IMR-90 (cell line): Measurements from ENCODE around the gene FAM78A. TPM values are rescaled to one million over a fixed set of nuclear protein-coding genes. Genes with fewer than 3 reads are reported as not detected.
A peak's percentile ranks its signal among the peaks of the same experiment; 100 is the strongest.

Source experiments
- ATAC-seq: fragments of 200-7000 bp; cut with Tn5 transposase; 2 replicates; pipeline ENCODE4 v1.9.1; 2020; ENCODE audit warnings: low read depth, mild to moderate bottlenecking, moderate library complexity
- BruUV-seq: library from RNA; stranded (reverse); fragments of 400-500 nt; replicated peaks from 2 replicates; lab custom pipeline; 2021; lab: Mats Ljungman, UMichigan
- CTCF ChIA-PET: fragments of 300-600 bp; formaldehyde crosslinking; extraction: SDS; loops from one replicate; lab custom pipeline; 2021; ENCODE audit warnings: antibody characterized with exemption; lab: Yijun Ruan, JAX
- POLR2A ChIA-PET: fragments of 300-600 bp; sonication (Branson Sonifier 250); formaldehyde crosslinking; loops from one replicate; lab custom pipeline; 2022; ENCODE audit warnings: antibody characterized with exemption; ENCODE audit not compliant: unreplicated experiment; lab: Charles Lee
- DNase-seq: peaks from one replicate; pipeline ENCODE4 v3.0.0; 2013
- H2AFZ ChIP-seq: replicated peaks from 2 replicates; pipeline ENCODE3; 2013; ENCODE audit warnings: low read length, mild to moderate bottlenecking; ENCODE audit not compliant: poor library complexity
- H2AK5ac ChIP-seq: 2 replicates; pipeline ENCODE4 v1.6.1; 2013; ENCODE audit warnings: low read depth, low read length, inconsistent platforms
- H2AK9ac ChIP-seq: replicated peaks from 2 replicates; pipeline ENCODE3; 2013; ENCODE audit warnings: mild to moderate bottlenecking, low read depth, low read length, moderate library complexity; ENCODE audit not compliant: poor library complexity
- H2BK120ac ChIP-seq: 2 replicates; pipeline ENCODE4 v1.6.1; 2013; ENCODE audit warnings: low read depth, low read length, inconsistent platforms
- H2BK15ac ChIP-seq: 3 replicates; pipeline ENCODE4 v1.6.1; 2013; ENCODE audit warnings: low read depth, low read length, inconsistent platforms
- H2BK20ac ChIP-seq: 2 replicates; pipeline ENCODE4 v1.6.1; 2013; ENCODE audit warnings: low read depth, mild to moderate bottlenecking, inconsistent platforms, low read length, moderate library complexity
- H2BK5ac ChIP-seq: 2 replicates; pipeline ENCODE4 v1.6.1; 2013; ENCODE audit warnings: mild to moderate bottlenecking, low read depth, low read length, inconsistent platforms; ENCODE audit not compliant: poor library complexity, severe bottlenecking
- H3K14ac ChIP-seq: replicated peaks from 2 replicates; pipeline ENCODE4 v1.6.1; 2013; ENCODE audit warnings: low read depth, low read length, inconsistent platforms
- H3K18ac ChIP-seq: 2 replicates; pipeline ENCODE4 v1.6.1; 2013; ENCODE audit warnings: low read depth, low read length, control low read depth
- H3K23ac ChIP-seq: 2 replicates; pipeline ENCODE4 v1.6.1; 2013; ENCODE audit warnings: low read depth, low read length, inconsistent platforms
- H3K27ac ChIP-seq: 2 replicates; pipeline ENCODE4 v1.5.1; 2013; ENCODE audit warnings: mild to moderate bottlenecking, control low read depth, low read length; ENCODE audit not compliant: insufficient read depth
- H3K27me3 ChIP-seq: 2 replicates; pipeline ENCODE4 v1.6.1; 2013; ENCODE audit warnings: low read length; ENCODE audit not compliant: control insufficient read depth, insufficient read depth
- H3K36me3 ChIP-seq: 2 replicates; pipeline ENCODE4 v1.6.1; 2013; ENCODE audit warnings: low read length, mixed read lengths; ENCODE audit not compliant: control insufficient read depth, insufficient read depth
- H3K4ac ChIP-seq: 2 replicates; pipeline ENCODE4 v1.6.1; 2013; ENCODE audit warnings: low read depth, low read length, inconsistent platforms
- H3K4me1 ChIP-seq: 2 replicates; pipeline ENCODE4 v1.6.1; 2013; ENCODE audit warnings: low read length, mixed read lengths; ENCODE audit not compliant: control insufficient read depth, insufficient read depth
- H3K4me2 ChIP-seq: 2 replicates; pipeline ENCODE4 v1.6.1; 2013; ENCODE audit warnings: low read depth, mild to moderate bottlenecking, control low read depth, low read length, moderate library complexity
- H3K4me3 ChIP-seq: 2 replicates; pipeline ENCODE4 v1.5.1; 2013; ENCODE audit warnings: low read depth, mild to moderate bottlenecking, control low read depth, low read length, moderate library complexity; ENCODE audit not compliant: insufficient read depth
- H3K56ac ChIP-seq: 2 replicates; pipeline ENCODE4 v1.6.1; 2013; ENCODE audit warnings: low read length, inconsistent platforms; ENCODE audit not compliant: insufficient read depth; ENCODE audit errors: extremely low read depth
- H3K79me1 ChIP-seq, 2 experiments: 2 replicates each; pipeline ENCODE4 v1.6.1; 2013; ENCODE audit warnings: low read length in 2 of 2, inconsistent platforms in 1 of 2, low read depth in 1 of 2
- H3K9ac ChIP-seq: 2 replicates; pipeline ENCODE4 v1.6.1; 2013; ENCODE audit warnings: low read depth, low read length, control low read depth
- H3K9me1 ChIP-seq: 2 replicates; pipeline ENCODE4 v1.6.1; 2013; ENCODE audit warnings: low read length, inconsistent platforms; ENCODE audit not compliant: insufficient read depth
- H3K9me3 ChIP-seq: 2 replicates; pipeline ENCODE4 v1.6.1; 2013; ENCODE audit warnings: low read length; ENCODE audit not compliant: control insufficient read depth, insufficient read depth
- H4K20me1 ChIP-seq: 2 replicates; pipeline ENCODE4 v1.6.1; 2013; ENCODE audit warnings: low read length, inconsistent platforms; ENCODE audit not compliant: insufficient read depth
- H4K5ac ChIP-seq: 2 replicates; pipeline ENCODE4 v1.6.1; 2013; ENCODE audit warnings: mild to moderate bottlenecking, low read depth, low read length, control low read depth
- H4K8ac ChIP-seq, 2 experiments: 2 replicates each; pipeline ENCODE4 v1.6.1; 2013; ENCODE audit warnings: low read depth in 2 of 2, low read length in 2 of 2, control low read depth in 1 of 2, inconsistent platforms in 1 of 2
- H4K91ac ChIP-seq: 2 replicates; pipeline ENCODE4 v1.6.1; 2013; ENCODE audit warnings: low read depth, low read length, inconsistent platforms; ENCODE audit not compliant: insufficient read depth
- BHLHE40 ChIP-seq: fragments of 150-350 bp; IDR thresholded peaks from 2 replicates; pipeline ENCODE4 v1.6.1; 2016; ENCODE audit warnings: mild to moderate bottlenecking, low read depth, low read length
- CEBPB ChIP-seq: IDR thresholded peaks from 2 replicates; pipeline ENCODE4 v1.6.1; 2012; ENCODE audit warnings: low read depth, low read length, improper control_type of control experiment
- CHD1 ChIP-seq: IDR thresholded peaks from 2 replicates; pipeline ENCODE4 v1.6.1; 2012; ENCODE audit warnings: low read depth, low read length, improper control_type of control experiment
- CTCF ChIP-seq: conservative IDR thresholded peaks from 2 replicates; pipeline ENCODE4 v1.5.1; 2012; ENCODE audit warnings: mild to moderate bottlenecking, low read depth, low read length, improper control_type of control experiment
- FOS ChIP-seq: fragments of 150-350 bp; IDR thresholded peaks from 2 replicates; pipeline ENCODE4 v1.6.1; 2016; ENCODE audit warnings: low read depth, low read length
- MAFK ChIP-seq: IDR thresholded peaks from 2 replicates; pipeline ENCODE4 v1.6.1; 2012; ENCODE audit warnings: low read depth, low read length, improper control_type of control experiment
- MAZ ChIP-seq: IDR thresholded peaks from 2 replicates; pipeline ENCODE4 v1.6.1; 2012; ENCODE audit warnings: low read depth, mild to moderate bottlenecking, low read length, improper control_type of control experiment, moderate library complexity, borderline replicate concordance
- MXI1 ChIP-seq: IDR thresholded peaks from 2 replicates; pipeline ENCODE4 v1.6.1; 2012; ENCODE audit warnings: low read depth, mild to moderate bottlenecking, low read length, moderate library complexity, borderline replicate concordance
- NFE2L2 ChIP-seq: fragments of 150-350 bp; IDR thresholded peaks from 2 replicates; pipeline ENCODE4 v1.6.1; 2016; ENCODE audit warnings: low read depth, mild to moderate bottlenecking, low read length
- RCOR1 ChIP-seq: IDR thresholded peaks from 2 replicates; pipeline ENCODE4 v1.6.1; 2012; ENCODE audit warnings: mild to moderate bottlenecking, low read length, improper control_type of control experiment; ENCODE audit not compliant: insufficient replicate concordance
- RFX5 ChIP-seq: IDR thresholded peaks from 2 replicates; pipeline ENCODE4 v1.8.0; 2012; ENCODE audit warnings: low read depth, mild to moderate bottlenecking, low read length, moderate library complexity
- USF2 ChIP-seq: fragments of 150-350 bp; IDR thresholded peaks from 2 replicates; pipeline ENCODE4 v1.6.1; 2017; ENCODE audit warnings: mild to moderate bottlenecking, antibody characterized with exemption, low read length, low read depth
- WGBS, 2 experiments: methylation state at CpG; one replicate each; pipeline versions ENCODE4 v1.1.5 to v1.1.7; 2013; ENCODE audit warnings: missing lambda C conversion rate in 2 of 2; ENCODE audit not compliant: insufficient read length in 1 of 2; ENCODE audit errors: extremely low coverage in 2 of 2; 5-methylcytosine and 5-hydroxymethylcytosine counted together
- dilution Hi-C: fragments of 300-500 bp; cut with HindIII; formaldehyde crosslinking; loops from one replicate; pipeline ENCODE4 v1.14.3; 2018; ENCODE audit warnings: low sequenced_read_pairs; ENCODE audit not compliant: unreplicated experiment
- in situ Hi-C: fragments of 300-500 bp; cut with MboI; formaldehyde crosslinking; loops from 3 replicates; pipeline ENCODE4 v1.14.3; 2019; ENCODE audit warnings: low sequenced_read_pairs, inconsistent platforms, mixed read lengths
- intact Hi-C: fragments of 100-400 bp; cut with micrococcal nuclease; formaldehyde crosslinking; loops from 2 replicates; pipeline ENCODE4 v1.10.0; 2022
- polyA plus RNA-seq, 3 experiments: library from polyadenylated mRNA; depleted of rRNA; stranded (reverse); fragments of >200 nt; gene quantifications; 2 replicates each; pipeline ENCODE4 v1.2.3, GENCODE V29; 2012; ENCODE audit warnings: low replicate concordance in 1 of 3
- total RNA-seq: library from RNA; depleted of rRNA; stranded (reverse); fragments of >200 nt; gene quantifications from 2 replicates; pipeline ENCODE4 v1.2.3, GENCODE V29; 2012
- TF ChIP-seq, protein P1 (sequence below): fragments of 150-350 bp; IDR thresholded peaks from 2 replicates; pipeline ENCODE4 v1.6.1; 2016; ENCODE audit warnings: low read depth, mild to moderate bottlenecking, low read length, moderate library complexity, borderline replicate concordance

Gene FAM78A
- total and polyA plus RNA-seq, 2 of the 4 experiments (the other 2 are of a cell fraction), result 0.18 to 0.27 TPM

DNA sequence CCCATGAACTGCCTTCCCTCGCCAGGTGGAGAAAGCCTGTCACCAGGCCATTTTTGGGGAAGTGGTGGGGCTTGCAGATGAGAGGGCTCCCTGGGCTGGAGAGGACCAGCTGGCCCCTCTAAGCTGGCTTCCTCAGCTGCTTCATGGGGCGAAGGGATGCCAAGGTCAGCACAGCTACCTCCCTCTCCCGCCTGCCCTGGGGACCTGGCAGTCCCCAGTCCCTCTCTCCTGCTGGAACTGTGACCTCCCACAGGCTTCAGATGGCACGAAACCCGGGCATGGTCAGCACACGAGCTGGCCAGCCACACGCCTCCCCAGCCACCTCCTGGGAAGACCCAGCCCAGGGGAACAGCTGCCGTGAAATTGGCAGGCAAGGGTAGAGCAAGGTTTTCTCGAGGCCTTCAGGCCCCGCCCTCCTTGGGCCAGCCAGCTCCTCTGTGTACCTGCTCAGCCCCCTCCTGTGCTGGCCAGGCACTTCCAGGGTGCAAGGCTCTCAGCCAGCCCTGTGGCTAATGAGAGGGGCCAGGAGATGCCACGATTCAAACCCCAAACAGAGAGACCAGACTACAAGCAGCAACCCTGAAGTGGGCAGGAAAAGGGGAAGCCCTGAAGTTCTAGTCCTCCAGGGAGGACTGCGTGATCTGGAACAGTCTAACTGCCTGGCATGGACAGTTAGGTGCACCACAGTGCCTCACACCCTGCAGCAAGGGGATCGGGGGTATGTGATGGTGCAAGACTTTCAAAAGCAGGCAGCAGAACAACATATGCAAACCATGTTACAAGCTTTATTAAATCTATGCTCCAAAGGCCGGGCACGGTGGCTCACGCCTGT, 26.1 kb upstream of the FAM78A start:
- Histone ChIP-seq H3K4me3 (no peak overlapping the region), H3K9me3 (no peaks in the 10 kb centered on the region), H3K4me1 (peaks cover 2% of the 10 kb centered on the region; the same call in 1 of the 2 replicates), H3K27ac (no peak overlapping the region), H4K20me1 (no peaks in the 10 kb centered on the region; the same call in 1 of the 2 replicates), H3K4ac (no peak overlapping the region), H3K56ac (no peak overlapping the region), H3K27me3 (0 out of 2 replicates have a peak, but pooled peaks cover 6% of the 10 kb centered on the region), H2AFZ (no peak overlapping the region), H2BK15ac (no peak overlapping the region), H2AK5ac (no peak overlapping the region), H2BK120ac (no peak overlapping the region), H2BK5ac (no peak overlapping the region), H4K8ac (no peak overlapping the region), H3K36me3 (no peaks in the 10 kb centered on the region), H3K4me2 (no peak overlapping the region), H3K18ac (no peak overlapping the region), H3K9ac (no peak overlapping the region), H3K9me1 (no peaks in the 10 kb centered on the region), H4K91ac (no peak overlapping the region), H3K79me1 (no peaks in the 10 kb centered on the region), H3K23ac (no peak overlapping the region), H2BK20ac (no peak overlapping the region), H2AK9ac (peak overlapping the region; percentile 24), H3K14ac (no peak overlapping the region), H4K5ac (no peak overlapping the region)
- DNase-seq (no peak), ATAC-seq (no peak)
- ChIA-PET POLR2A (no interaction called here), CTCF (no interaction called here)
- dilution Hi-C loops, result no loop called here
- no CpG with 5 or more reads among the region's 16 CpGs for WGBS, 2 experiments
- no TSS peak for BruUV-seq
- intact Hi-C loops, result no loop called here
- in situ Hi-C loops, result no loop called here
- TF ChIP-seq BHLHE40 (no peak), NFE2L2 (no peak), CTCF (no peak), RFX5 (no peak), FOS (no peak), CHD1 (no peak), RCOR1 (no peak), MAZ (no peak), MAFK (no peak), CEBPB (no peak), USF2 (no peak), MXI1 (no peak)
- TF ChIP-seq, protein P1, sequence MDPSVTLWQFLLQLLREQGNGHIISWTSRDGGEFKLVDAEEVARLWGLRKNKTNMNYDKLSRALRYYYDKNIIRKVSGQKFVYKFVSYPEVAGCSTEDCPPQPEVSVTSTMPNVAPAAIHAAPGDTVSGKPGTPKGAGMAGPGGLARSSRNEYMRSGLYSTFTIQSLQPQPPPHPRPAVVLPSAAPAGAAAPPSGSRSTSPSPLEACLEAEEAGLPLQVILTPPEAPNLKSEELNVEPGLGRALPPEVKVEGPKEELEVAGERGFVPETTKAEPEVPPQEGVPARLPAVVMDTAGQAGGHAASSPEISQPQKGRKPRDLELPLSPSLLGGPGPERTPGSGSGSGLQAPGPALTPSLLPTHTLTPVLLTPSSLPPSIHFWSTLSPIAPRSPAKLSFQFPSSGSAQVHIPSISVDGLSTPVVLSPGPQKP, result no peak
